ENCODE measurements around the gene FARP1. TPM values are rescaled to one million over a fixed set of nuclear protein-coding genes. Genes with fewer than 3 reads are reported as not detected.

FARP1 gene
- total and polyA plus RNA-seq, 2 of the 8 experiments (the other 6 are each of a cell fraction or from before 2014, with no cell fraction given), result 24.7 to 104 TPM

GRCh38 chr13:98406427-98406826 lies 263.5 kb downstream of the FARP1 start:
- no peak for TF ChIP-seq MAFK (IDR thresholded peaks at IDR 0.05; ENCODE audit: low read depth, low read length)
- TF ChIP-seq GABPA (IDR thresholded peaks at IDR 0.05; ENCODE audit: borderline replicate concordance, insufficient read depth, low read length), result no peak
- TF ChIP-seq RAD21 (IDR thresholded peaks at IDR 0.05 in 1 of 2, conservative IDR thresholded peaks at IDR 0.05 in 1 of 2; ENCODE audit: low read depth in 2 of 2, low read length in 2 of 2), result peak in 1 of 2 experiments; percentile 3; a peak in 1 of 4 replicates
- no peak for TF ChIP-seq E2F6 (IDR thresholded peaks at IDR 0.05)
- TF ChIP-seq NRF1 (IDR thresholded peaks at IDR 0.05; ENCODE audit: low read depth, low read length), result no peak
- H3K18ac ChIP-seq (ENCODE audit: extremely low read depth, low read length), result no peak overlapping the region
- H3K36me3 ChIP-seq (ENCODE audit: control insufficient read depth in 2 of 4, insufficient read depth in 4 of 4, low read length in 3 of 4), result peaks cover 0 to 4% (median 2%) of the 10 kb centered on the region in 4 experiments; a peak in 2 of 8 replicates
- no peak overlapping the region for H3K4me3 ChIP-seq (ENCODE audit: extremely low read depth in 1 of 4, insufficient read depth in 2 of 4, low read depth in 3 of 4, low read length in 4 of 4)
- H2BK20ac ChIP-seq (ENCODE audit: low read length), result no peak overlapping the region
- no peak overlapping the region for H3K4me2 ChIP-seq (ENCODE audit: insufficient read depth in 1 of 2, low read depth in 2 of 2, low read length in 2 of 2)
- no peak overlapping the region for H2AFZ ChIP-seq (ENCODE audit: low read length)
- FAIRE-seq (no peak), DNase-seq (ENCODE audit: low read depth in 1 of 2, low spot score in 2 of 2) (no peak)
- no peak overlapping the region for H2BK5ac ChIP-seq (ENCODE audit: low read depth, low read length)
- no peak overlapping the region for H2BK12ac ChIP-seq (ENCODE audit: low read depth, low read length)
- H4K8ac ChIP-seq (ENCODE audit: extremely low read depth, insufficient read depth, low read length), result no peak overlapping the region
- no peak overlapping the region for H2BK15ac ChIP-seq (ENCODE audit: low read length)
- H3K4me1 ChIP-seq (replicated peaks in 1 of 4; ENCODE audit: control insufficient read depth in 3 of 4, insufficient read depth in 4 of 4, low read length in 3 of 4), result no peaks in the 10 kb centered on the region
- no peak overlapping the region for H2AK5ac ChIP-seq (ENCODE audit: low read depth, low read length)
- 83% methylated on average over 9 of the region's 9 CpGs; no CpG with 5 or more reads in 1 of the 2 experiments for WGBS, 2 experiments (ENCODE audit: extremely low coverage in 1 of 2, insufficient coverage in 1 of 2, insufficient read length in 1 of 2, insufficient replicate concordance in 2 of 2, low coverage in 1 of 2, low lambda C conversion rate in 2 of 2, missing lambda C conversion rate in 1 of 2)
- no peak overlapping the region for H3K56ac ChIP-seq (replicated peaks; ENCODE audit: insufficient read length, low read depth, low read length)
- no peaks in the 10 kb centered on the region for H3K23me2 ChIP-seq (ENCODE audit: low read depth, low read length)
- ChIA-PET CTCF (ENCODE audit: partially characterized antibody) (interaction anchor here (0.7 to 2.0 kb wide), 8 partner anchors 12 to 373 kb away, joined by 3 to 8 read pairs (median 4); no protein-coding TSS in a partner anchor), POLR2A (ENCODE audit: partially characterized antibody) (no interaction called here)
- no peak overlapping the region for H3K9ac ChIP-seq (replicated peaks in 1 of 4; ENCODE audit: extremely low read depth in 1 of 4, low read depth in 3 of 4, low read length in 3 of 4)
- H3K9me3 ChIP-seq (ENCODE audit: insufficient read depth in 2 of 2, low read depth in 1 of 2, low read length in 1 of 2), result no peaks in the 10 kb centered on the region
- no peak overlapping the region for H3K4ac ChIP-seq (replicated peaks; ENCODE audit: insufficient read length, low read depth, low read length)
- H3K14ac ChIP-seq (ENCODE audit: insufficient read length), result no peak overlapping the region
- H3K79me1 ChIP-seq (ENCODE audit: low read depth, low read length), result no peaks in the 10 kb centered on the region
- H2BK120ac ChIP-seq (replicated peaks; ENCODE audit: low read depth, low read length), result no peak overlapping the region
- no peak overlapping the region for H4K91ac ChIP-seq (replicated peaks; ENCODE audit: insufficient read length, low read length)
- H3K23ac ChIP-seq (ENCODE audit: insufficient read length), result no peak overlapping the region
- H4K5ac ChIP-seq (ENCODE audit: insufficient read length, low read depth, low read length), result no peak overlapping the region
- H3K27ac ChIP-seq (ENCODE audit: low read depth, low read length), result no peak overlapping the region
- H3K27me3 ChIP-seq (replicated peaks in 1 of 4; ENCODE audit: control insufficient read depth in 3 of 4, extremely low read depth in 1 of 4, insufficient read depth in 3 of 4, low read length in 3 of 4), result no peaks in the 10 kb centered on the region
- H3K79me2 ChIP-seq (ENCODE audit: control insufficient read depth in 1 of 2, insufficient read depth in 2 of 2, low read length in 2 of 2), result no peaks in the 10 kb centered on the region
- no peaks in the 10 kb centered on the region for H4K20me1 ChIP-seq (replicated peaks in 1 of 2; ENCODE audit: control insufficient read depth in 1 of 2, insufficient read depth in 2 of 2, low read length in 2 of 2)

All from H1 (cell line).